Limb (tissue), 2 donors: ENCODE measurements around the gene HNF1A.

ENCODE experiments used
- DNase-seq, 2 donors: peaks; one replicate each; pipeline ENCODE4 v3.0.0-alpha.2; 2016; ENCODE audit errors: extremely low spot score in 2 of 2

The HNF1A gene

GRCh38 chr12:121008347-121009098 lies 30.2 kb downstream of the HNF1A start:
- no peak for DNase-seq

GRCh38 chr12:121009741-121010140 lies 31.4 kb downstream of the HNF1A start:
- DNase-seq, result peak in 1 of 2 donors; percentile 39

- DNase-seq, result no peak
These were observed 32.5 kb downstream of the HNF1A start for GRCh38 chr12:121010860-121011259.

- no peak for DNase-seq
These were observed 33.5 kb downstream of the HNF1A start for GRCh38 chr12:121011820-121012219.

GRCh38 chr12:121013715-121014114 lies 35.4 kb downstream of the HNF1A start:
- no peak for DNase-seq

GRCh38 chr12:121015825-121016766 lies 37.8 kb downstream of the HNF1A start, which contains the start of gene C12orf43:
Gene C12orf43, minus strand, starts transcription at chr12:121016487. Its CDS starts 13 bp downstream, at chr12:121016474.
- DNase-seq, result peak; percentile 92 to 95

- no peak for DNase-seq
These were observed 39.7 kb downstream of the HNF1A start for GRCh38 chr12:121017966-121018491.

- no peak for DNase-seq
These were observed 40.7 kb downstream of the HNF1A start for GRCh38 chr12:121018860-121019617.

GRCh38 chr12:121021754-121022153 lies 43.4 kb downstream of the HNF1A start:
- DNase-seq, result no peak

- no peak for DNase-seq
These were observed 44.4 kb downstream of the HNF1A start for GRCh38 chr12:121022713-121023112.

- no peak for DNase-seq
These were observed 45.5 kb downstream of the HNF1A start for GRCh38 chr12:121023799-121024198.

- no peak for DNase-seq
These were observed 47.3 kb downstream of the HNF1A start for GRCh38 chr12:121025442-121026226.

GRCh38 chr12:121026274-121027045 lies 48.1 kb downstream of the HNF1A start:
- no peak for DNase-seq

GRCh38 chr12:121030576-121031212 lies 52.4 kb downstream of the HNF1A start:
- no peak for DNase-seq

GRCh38 chr12:121033625-121034349 lies 55.4 kb downstream of the HNF1A start:
- no peak for DNase-seq

GRCh38 chr12:121034616-121035305 lies 56.4 kb downstream of the HNF1A start:
- DNase-seq, result no peak

GRCh38 chr12:121036810-121037326 lies 58.5 kb downstream of the HNF1A start:
- no peak for DNase-seq
